Type B pancreatic cell (in vitro differentiated cells): ENCODE measurements around the gene PLAC9. TPM values are rescaled to one million over a fixed set of nuclear protein-coding genes. Genes with fewer than 3 reads are reported as not detected.
"Not testable (repeated sequence)": the region's sequence is repeated elsewhere in the genome, so short reads cannot be mapped to it uniquely, and the experiment has no call there.

Experiments
- DNase-seq: peaks from one replicate; pipeline ENCODE4 v3.0.0; 2021; ENCODE audit warnings: mixed read lengths; ENCODE audit not compliant: unreplicated experiment; ENCODE audit errors: extremely low spot score
- H3K27ac Mint-ChIP-seq: 2 replicates; pipeline ENCODE4 v1.8.0; 2021; ENCODE audit warnings: mild to moderate bottlenecking, mixed read lengths
- H3K27me3 Mint-ChIP-seq: 2 replicates; pipeline ENCODE4 v1.8.0; 2021; ENCODE audit warnings: mixed read lengths
- H3K36me3 Mint-ChIP-seq: 2 replicates; pipeline ENCODE4 v1.8.0; 2021; ENCODE audit warnings: mixed read lengths
- H3K4me1 Mint-ChIP-seq: one replicate; pipeline ENCODE4 v1.8.0; 2021; ENCODE audit warnings: mixed read lengths; ENCODE audit not compliant: unreplicated experiment
- H3K4me3 Mint-ChIP-seq: 2 replicates; pipeline ENCODE4 v1.8.0; 2021; ENCODE audit warnings: mild to moderate bottlenecking, mixed read lengths
- H3K9me3 Mint-ChIP-seq: 2 replicates; pipeline ENCODE4 v1.8.0; 2021; ENCODE audit warnings: mixed read lengths
- long read RNA-seq: library from polyadenylated mRNA; unstranded; transcript quantifications from one replicate; pipeline ENCODE4 v2.0.0, GENCODE V29; 2020
- total RNA-seq: library from RNA; stranded (reverse); gene quantifications from 2 replicates; pipeline ENCODE4 v1.2.1, GENCODE V29; 2021; ENCODE audit warnings: low replicate concordance
- TF ChIP-seq, protein P1 (sequence below): fragments of 200-600 bp; sonication (generic); conservative IDR thresholded peaks from 2 replicates; pipeline ENCODE4 v1.5.0; 2021; ENCODE audit warnings: antibody characterized with exemption, mild to moderate bottlenecking

The PLAC9 gene, protein sequence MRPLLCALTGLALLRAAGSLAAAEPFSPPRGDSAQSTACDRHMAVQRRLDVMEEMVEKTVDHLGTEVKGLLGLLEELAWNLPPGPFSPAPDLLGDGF
- total RNA-seq = 8.2 TPM in 1 of 2 replicates, not detected in the other
- long read RNA-seq = 0 reads

DNA sequence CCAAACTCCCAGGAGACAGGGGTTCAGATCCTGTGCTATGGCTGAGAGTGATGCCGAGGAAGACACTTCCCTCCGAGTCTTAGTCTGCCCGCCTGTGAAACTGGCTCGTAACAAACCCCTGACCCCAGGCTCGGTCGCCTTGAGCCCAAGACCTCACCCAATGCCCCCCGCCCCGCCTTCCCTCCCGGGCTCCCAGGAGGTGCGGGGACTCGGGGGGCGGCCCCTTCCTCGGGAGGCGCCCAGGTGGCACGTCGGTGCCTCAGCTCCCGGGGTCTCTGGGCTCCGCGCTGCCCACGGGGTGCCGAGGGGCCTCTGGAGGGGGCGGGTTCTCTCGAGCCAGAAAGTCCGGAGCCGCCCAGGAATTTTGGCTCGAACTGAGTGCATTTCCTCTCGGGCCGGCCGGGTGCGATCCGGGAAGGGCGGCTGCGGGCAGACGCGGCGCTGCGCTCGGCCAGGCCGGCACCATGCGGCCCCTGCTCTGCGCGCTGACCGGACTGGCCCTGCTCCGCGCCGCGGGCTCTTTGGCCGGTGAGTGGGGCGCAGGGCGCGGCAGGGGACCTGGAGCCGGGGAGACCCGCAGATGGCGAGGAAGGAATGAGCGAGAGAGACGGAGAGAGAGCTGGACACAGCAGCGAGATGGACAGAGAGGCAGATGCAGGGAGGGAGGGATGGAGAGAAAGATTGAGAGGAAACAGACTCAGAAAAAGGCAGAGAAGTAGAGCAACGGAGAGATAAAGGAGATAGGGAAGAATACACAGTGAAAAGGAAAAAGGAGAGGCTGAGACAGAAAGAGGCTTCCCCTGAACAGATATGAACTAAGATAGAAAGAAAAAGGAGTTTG is at the start of gene PLAC9:
TSS of gene PLAC9 (plus strand) at position 432 of the 841 bp plus-strand sequence. CDS start at position 465, 33 bp downstream.
- DNase-seq = no peak

DNA sequence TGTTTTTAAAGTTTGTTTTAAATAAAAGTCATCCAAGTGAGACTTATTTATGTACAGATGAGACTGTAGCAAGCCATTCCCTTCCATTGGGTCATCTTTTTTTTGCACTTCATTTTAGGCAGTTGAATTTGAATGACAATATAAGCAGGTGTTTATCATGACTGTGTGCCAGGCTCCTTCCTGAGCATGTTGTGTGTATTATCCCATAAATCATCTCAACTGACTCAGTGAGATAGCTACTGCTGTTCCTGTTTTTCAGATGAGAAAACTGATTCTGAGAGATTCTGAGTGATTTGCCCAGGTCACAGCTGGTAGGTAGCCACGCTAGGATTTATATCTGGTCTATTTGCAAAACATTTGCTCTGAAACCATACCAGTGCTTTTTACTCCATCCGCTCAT is 42.4 kb upstream of the PLAC9 start:
- peaks cover 14% of the 10 kb centered on the region for H3K36me3 Mint-ChIP-seq
- H3K27me3 Mint-ChIP-seq = no peaks in the 10 kb centered on the region
- H3K27ac Mint-ChIP-seq = no peak overlapping the region
- no peaks in the 10 kb centered on the region for H3K4me1 Mint-ChIP-seq
- H3K9me3 Mint-ChIP-seq = no peaks in the 10 kb centered on the region
- TF ChIP-seq, protein P1, sequence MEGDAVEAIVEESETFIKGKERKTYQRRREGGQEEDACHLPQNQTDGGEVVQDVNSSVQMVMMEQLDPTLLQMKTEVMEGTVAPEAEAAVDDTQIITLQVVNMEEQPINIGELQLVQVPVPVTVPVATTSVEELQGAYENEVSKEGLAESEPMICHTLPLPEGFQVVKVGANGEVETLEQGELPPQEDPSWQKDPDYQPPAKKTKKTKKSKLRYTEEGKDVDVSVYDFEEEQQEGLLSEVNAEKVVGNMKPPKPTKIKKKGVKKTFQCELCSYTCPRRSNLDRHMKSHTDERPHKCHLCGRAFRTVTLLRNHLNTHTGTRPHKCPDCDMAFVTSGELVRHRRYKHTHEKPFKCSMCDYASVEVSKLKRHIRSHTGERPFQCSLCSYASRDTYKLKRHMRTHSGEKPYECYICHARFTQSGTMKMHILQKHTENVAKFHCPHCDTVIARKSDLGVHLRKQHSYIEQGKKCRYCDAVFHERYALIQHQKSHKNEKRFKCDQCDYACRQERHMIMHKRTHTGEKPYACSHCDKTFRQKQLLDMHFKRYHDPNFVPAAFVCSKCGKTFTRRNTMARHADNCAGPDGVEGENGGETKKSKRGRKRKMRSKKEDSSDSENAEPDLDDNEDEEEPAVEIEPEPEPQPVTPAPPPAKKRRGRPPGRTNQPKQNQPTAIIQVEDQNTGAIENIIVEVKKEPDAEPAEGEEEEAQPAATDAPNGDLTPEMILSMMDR = no peak
- H3K4me3 Mint-ChIP-seq = no peak overlapping the region
- DNase-seq = no peak

More for the DNA sequence above, at the start of gene PLAC9:
- no peak within 1 kb of the TSS for H3K27ac Mint-ChIP-seq
- H3K4me1 Mint-ChIP-seq = peaks cover 7% of the 10 kb centered on the region
- H3K36me3 Mint-ChIP-seq = no peaks in the 10 kb centered on the region
- H3K27me3 Mint-ChIP-seq = peaks cover 29% of the 10 kb centered on the region
- H3K9me3 Mint-ChIP-seq = no peaks in the 10 kb centered on the region
- TF ChIP-seq, protein P1 = no peak
- peak within 1 kb of the TSS; percentile 84 for H3K4me3 Mint-ChIP-seq

DNA sequence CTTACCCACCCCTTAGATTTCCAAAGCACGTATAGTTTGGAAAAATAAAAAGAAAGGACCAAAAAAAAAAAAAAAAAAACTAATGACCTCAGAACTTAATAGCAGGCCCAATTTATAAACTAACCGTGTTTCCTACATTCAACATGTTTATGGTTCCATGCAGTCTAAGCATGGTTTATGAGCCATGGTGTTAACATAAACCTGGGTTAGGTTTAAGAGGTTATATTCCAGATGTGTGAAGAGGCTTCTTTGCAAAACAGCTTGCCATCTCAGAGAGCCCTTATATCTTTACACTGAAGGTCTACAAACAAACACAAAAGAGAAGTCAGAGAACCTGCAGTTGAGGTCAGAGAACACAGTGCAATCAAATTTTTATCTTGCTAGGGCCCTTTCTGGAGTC is 38.3 kb upstream of the PLAC9 start:
- no peak overlapping the region for H3K4me3 Mint-ChIP-seq
- H3K27me3 Mint-ChIP-seq = no peaks in the 10 kb centered on the region
- TF ChIP-seq, protein P1 = no peak
- H3K27ac Mint-ChIP-seq = no peak overlapping the region
- H3K4me1 Mint-ChIP-seq = no peaks in the 10 kb centered on the region
- no peaks in the 10 kb centered on the region for H3K9me3 Mint-ChIP-seq
- DNase-seq = no peak
- H3K36me3 Mint-ChIP-seq = peaks cover 7% of the 10 kb centered on the region

DNA sequence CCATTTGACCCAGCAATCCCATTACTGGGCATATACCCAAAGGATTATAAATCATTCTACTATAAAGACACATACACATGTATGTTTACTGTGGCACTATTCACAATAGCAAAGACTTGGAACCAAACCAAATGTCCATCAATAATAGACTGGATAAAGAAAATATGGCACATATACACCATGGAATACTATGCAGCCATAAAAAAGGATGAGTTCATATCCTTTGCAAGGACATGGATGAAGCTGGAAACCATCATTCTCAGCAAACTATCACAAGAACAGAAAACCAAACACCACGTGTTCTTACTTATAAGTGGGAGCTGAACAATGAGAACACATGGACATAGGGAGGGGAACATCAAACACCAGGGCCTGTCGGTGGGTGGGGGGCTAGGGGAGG is 34.3 kb upstream of the PLAC9 start:
- not testable (repeated sequence) for H3K4me1 Mint-ChIP-seq, H3K27ac Mint-ChIP-seq, H3K9me3 Mint-ChIP-seq, H3K4me3 Mint-ChIP-seq, DNase-seq, H3K27me3 Mint-ChIP-seq, H3K36me3 Mint-ChIP-seq

DNA sequence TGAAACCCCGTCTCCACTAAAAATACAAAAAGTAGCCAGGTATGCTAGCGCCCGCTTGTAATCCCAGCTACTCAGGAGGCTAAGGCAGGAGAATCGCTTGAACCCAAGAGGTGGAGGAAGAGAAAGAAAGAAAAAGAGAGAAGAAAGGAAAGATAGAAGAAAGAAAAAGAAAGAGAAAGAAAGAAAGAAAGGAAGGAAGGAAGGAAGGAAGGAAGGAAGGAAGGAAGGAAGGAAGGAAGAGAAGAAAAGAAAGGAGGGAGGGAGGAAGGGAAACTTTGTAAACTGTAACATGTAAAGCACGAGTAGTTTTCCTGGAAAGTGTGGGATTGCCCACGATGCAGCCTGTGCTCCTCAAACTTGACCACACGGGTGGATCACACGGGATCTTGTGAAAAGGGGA is 33.2 kb upstream of the PLAC9 start:
- not testable (repeated sequence) for H3K36me3 Mint-ChIP-seq, H3K4me3 Mint-ChIP-seq, H3K9me3 Mint-ChIP-seq, H3K27me3 Mint-ChIP-seq, DNase-seq, H3K27ac Mint-ChIP-seq, H3K4me1 Mint-ChIP-seq

DNA sequence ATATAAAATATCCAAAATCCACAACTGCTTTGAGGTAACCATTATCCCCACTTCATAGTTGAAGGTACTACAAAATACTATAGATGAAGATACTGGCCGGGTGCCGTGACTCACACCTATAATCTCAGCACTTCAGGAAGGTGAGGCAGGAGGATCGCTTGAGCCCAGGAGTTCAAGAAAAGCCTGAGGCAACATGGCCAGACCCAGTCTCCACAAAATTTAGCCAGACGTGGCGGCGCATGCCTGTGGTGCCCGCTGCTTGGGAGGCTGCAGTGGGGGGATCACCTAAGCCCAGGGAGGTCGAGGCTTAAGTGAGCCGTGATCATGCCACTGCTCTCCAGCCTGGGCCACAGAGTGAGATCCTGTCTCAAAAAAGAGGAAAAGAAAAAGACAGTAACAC is 32.4 kb upstream of the PLAC9 start:
- Mint-ChIP-seq H3K4me3 (no peak overlapping the region), H3K27me3 (no peaks in the 10 kb centered on the region), H3K4me1 (peaks cover 12% of the 10 kb centered on the region), H3K36me3 (no peaks in the 10 kb centered on the region), H3K9me3 (no peaks in the 10 kb centered on the region), H3K27ac (no peak overlapping the region)
- TF ChIP-seq, protein P1 = no peak
- DNase-seq = no peak
